AG10803 (cell line): Measurements from ENCODE around the gene PLD3.

Experiments
- DNase-seq: peaks from one replicate; pipeline ENCODE4 v3.0.0; 2010; ENCODE audit warnings: low read depth
- H3K4me3 ChIP-seq: 2 replicates; pipeline ENCODE4 v1.5.1; 2011; ENCODE audit warnings: mild to moderate bottlenecking, low read length, control low read depth
- CTCF ChIP-seq: conservative IDR thresholded peaks from 2 replicates; pipeline ENCODE4 v1.5.1; 2011; ENCODE audit warnings: mild to moderate bottlenecking, low read length, control low read depth, inconsistent platforms

Gene PLD3

DNA sequence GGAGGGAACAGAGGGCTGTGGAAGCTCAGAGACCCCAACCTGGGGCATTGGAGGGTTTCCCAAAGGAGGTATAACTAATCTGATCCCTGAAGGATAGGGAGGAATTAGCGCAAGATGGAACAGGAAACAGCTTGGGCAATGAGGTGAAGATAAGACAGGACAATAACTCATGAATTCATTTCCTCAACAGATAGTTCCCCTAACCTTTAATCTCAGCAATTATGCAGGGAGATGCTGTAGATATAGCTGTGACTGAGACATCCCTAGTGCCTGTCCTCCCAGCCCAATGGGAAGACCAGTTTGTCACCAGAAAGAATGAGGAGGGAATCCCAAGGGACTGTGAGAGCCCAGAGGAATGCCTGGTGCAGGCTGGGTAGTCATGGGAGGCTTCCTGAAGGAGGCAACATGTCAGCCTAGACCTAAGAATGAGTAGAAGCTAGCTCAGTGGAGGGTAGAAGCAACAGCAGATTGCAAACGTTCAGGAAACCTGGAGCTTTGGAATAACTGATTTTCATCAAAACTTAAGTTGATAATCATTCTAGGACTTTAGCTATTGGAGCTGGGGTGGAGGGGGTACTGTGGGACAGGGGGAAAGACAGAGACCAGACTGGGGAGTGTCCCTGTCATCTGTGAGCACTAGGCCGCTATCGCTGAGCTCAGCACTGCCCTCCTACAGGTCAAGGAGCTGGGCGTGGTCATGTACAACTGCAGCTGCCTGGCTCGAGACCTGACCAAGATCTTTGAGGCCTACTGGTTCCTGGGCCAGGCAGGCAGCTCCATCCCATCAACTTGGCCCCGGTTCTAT lies 22.7 kb downstream of the PLD3 start:
- DNase-seq, result no peak
- TF ChIP-seq CTCF, result no peak
- H3K4me3 ChIP-seq, result no peak overlapping the region

GRCh38 chr19:40371802-40372122 lies 23.3 kb downstream of the PLD3 start:
- no peak overlapping the region for H3K4me3 ChIP-seq
- no peak for DNase-seq
- no peak for TF ChIP-seq CTCF

DNA sequence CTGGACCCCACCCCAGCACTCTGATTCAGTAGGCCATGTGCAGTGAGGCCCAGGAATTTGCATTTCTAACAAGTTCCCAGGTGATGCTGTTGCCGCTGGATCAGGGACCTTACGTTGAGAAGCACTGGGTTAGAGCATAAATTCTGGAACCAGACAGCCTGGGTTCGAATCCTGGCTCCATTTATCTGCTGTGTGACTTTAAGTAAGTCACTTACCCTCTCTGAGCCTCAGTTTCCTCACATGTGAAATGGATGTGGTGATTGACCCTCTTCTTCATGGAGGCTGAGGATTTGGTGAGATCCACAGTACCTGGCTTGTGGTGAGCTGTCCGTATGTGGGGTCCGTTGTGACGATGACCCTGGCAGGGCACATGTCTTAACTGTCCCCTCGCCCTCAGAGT lies 25.6 kb downstream of the PLD3 start:
- no peak for DNase-seq
- TF ChIP-seq CTCF, result no peak
- no peak overlapping the region for H3K4me3 ChIP-seq

DNA sequence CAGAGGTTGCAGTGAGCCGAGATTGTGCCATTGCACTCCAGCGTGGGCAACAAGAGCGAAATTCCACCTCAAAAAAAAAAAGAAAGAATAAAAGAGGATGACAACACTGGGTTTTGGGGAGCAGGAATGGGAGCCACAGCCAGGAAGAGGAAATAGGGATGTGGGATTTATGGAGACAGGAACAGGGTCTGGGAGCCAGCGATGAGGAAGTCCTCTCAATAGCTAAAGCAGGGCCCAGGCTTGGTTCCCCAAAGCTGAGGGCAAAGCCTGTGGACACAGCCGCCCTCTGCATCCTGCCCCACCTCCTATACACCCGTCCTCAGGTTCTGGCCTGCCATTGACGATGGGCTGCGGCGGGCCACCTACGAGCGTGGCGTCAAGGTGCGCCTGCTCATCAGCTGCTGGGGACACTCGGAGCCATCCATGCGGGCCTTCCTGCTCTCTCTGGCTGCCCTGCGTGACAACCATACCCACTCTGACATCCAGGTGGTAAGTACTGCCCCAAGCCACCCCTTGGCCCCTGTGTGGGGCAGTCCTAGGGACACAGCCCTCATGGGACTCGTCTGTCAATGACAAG lies 27.9 kb downstream of the PLD3 start:
- no peak for DNase-seq
- H3K4me3 ChIP-seq, result no peak overlapping the region

GRCh38 chr19:40377876-40378385 lies 29.4 kb downstream of the PLD3 start:
- H3K4me3 ChIP-seq, result no peak overlapping the region
- DNase-seq, result no peak
- TF ChIP-seq CTCF, result no peak

More for the DNA sequence above, 27.9 kb downstream of the PLD3 start:
- TF ChIP-seq CTCF, result no peak

DNA sequence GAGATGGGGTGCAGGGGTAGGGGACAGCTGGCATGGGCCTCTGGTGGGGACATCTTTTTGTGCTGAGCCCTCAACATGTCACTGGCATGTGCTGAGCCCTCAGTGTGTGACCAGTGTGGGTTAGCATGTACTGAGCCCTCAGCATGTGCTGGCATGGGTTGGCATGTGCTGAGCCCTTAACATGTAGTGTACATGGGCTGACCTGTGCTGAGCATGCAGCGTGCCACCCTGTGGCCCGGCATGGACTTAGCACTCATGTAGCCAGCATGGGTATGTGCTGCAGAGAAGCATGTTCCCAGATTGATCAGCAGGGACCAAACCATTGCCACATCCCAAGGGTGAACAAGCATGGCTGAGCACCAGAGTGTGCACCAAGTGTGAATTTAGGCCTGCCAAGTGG lies 30.0 kb downstream of the PLD3 start:
- TF ChIP-seq CTCF, result no peak
- DNase-seq, result no peak
- H3K4me3 ChIP-seq, result no peak overlapping the region
